Epithelial cell of proximal tubule (primary cell): Measurements from ENCODE around the gene SRBD1. TPM values are rescaled to one million over a fixed set of nuclear protein-coding genes. Genes with fewer than 3 reads are reported as not detected.
A peak's percentile ranks its signal among the peaks of the same experiment; 100 is the strongest.

Experiments
- DNase-seq: peaks from one replicate; pipeline ENCODE4 v3.0.0-alpha.2; 2011; ENCODE audit warnings: low read depth
- H3K4me3 ChIP-seq: 2 replicates; pipeline ENCODE4 v1.5.1; 2011; ENCODE audit warnings: low read depth, mild to moderate bottlenecking, low read length
- total RNA-seq: library from RNA; depleted of rRNA; stranded (reverse); fragments of >200 nt; gene quantifications from 2 replicates; pipeline ENCODE4 v1.2.3, GENCODE V29; 2015
- TF ChIP-seq, protein P1 (sequence below): conservative IDR thresholded peaks from 2 replicates; pipeline ENCODE4 v1.5.1; 2012; ENCODE audit warnings: low read depth, mild to moderate bottlenecking, low read length

SRBD1 gene
- total RNA-seq, 1 donor from 2014 or later, result 8.1 TPM

DNA sequence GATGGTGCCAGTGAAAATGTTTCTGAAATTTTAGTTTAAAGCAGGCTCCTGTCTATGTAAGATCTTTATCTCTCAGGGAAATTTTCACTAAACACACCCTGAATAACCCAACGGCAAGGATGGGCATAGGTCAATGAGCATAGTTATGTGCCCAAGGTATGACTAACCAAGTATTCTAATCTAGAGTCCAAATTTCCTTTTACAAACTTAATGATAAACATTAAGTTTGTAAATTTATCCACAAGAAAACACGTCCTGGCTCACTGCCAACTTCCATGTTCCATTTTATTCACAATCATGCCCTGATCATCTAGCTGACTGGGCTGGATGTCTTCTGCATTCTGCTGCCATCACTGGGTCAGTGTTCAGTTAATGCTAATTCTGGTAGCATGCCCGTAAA, 151.2 kb downstream of the SRBD1 start:
- no peak overlapping the region for H3K4me3 ChIP-seq
- TF ChIP-seq, protein P1, sequence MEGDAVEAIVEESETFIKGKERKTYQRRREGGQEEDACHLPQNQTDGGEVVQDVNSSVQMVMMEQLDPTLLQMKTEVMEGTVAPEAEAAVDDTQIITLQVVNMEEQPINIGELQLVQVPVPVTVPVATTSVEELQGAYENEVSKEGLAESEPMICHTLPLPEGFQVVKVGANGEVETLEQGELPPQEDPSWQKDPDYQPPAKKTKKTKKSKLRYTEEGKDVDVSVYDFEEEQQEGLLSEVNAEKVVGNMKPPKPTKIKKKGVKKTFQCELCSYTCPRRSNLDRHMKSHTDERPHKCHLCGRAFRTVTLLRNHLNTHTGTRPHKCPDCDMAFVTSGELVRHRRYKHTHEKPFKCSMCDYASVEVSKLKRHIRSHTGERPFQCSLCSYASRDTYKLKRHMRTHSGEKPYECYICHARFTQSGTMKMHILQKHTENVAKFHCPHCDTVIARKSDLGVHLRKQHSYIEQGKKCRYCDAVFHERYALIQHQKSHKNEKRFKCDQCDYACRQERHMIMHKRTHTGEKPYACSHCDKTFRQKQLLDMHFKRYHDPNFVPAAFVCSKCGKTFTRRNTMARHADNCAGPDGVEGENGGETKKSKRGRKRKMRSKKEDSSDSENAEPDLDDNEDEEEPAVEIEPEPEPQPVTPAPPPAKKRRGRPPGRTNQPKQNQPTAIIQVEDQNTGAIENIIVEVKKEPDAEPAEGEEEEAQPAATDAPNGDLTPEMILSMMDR, result no peak
- no peak for DNase-seq

DNA sequence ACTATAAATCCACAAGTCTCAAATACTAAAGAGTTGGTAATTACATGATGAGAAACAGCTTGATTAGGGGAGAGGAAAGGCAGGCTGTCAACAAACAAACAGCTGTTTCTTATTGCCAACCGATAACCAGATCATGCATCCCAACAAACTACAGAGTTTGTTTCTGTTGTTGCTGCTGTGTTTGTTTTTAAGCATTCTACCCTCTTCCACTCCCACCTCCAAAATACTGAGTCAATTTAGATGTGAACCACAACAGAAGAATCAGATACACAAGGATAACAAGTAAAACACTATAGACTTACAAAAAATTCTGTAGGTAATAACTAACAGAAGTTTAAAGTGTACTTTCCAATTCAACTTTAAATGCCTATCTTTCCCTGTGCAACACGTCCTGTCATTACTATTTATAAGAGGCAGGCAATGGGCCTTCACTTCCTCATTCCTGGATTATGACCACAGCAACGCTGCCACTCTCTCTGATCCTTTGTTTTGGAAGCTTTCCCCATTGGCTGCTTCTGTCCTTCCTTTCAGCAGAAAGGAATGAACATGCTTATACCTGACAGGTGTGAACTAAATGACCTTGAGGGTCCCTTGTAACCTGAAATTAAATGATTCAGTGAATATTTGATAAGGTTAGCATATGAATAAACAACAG, 152.0 kb downstream of the SRBD1 start:
- TF ChIP-seq, protein P1, result no peak

DNA sequence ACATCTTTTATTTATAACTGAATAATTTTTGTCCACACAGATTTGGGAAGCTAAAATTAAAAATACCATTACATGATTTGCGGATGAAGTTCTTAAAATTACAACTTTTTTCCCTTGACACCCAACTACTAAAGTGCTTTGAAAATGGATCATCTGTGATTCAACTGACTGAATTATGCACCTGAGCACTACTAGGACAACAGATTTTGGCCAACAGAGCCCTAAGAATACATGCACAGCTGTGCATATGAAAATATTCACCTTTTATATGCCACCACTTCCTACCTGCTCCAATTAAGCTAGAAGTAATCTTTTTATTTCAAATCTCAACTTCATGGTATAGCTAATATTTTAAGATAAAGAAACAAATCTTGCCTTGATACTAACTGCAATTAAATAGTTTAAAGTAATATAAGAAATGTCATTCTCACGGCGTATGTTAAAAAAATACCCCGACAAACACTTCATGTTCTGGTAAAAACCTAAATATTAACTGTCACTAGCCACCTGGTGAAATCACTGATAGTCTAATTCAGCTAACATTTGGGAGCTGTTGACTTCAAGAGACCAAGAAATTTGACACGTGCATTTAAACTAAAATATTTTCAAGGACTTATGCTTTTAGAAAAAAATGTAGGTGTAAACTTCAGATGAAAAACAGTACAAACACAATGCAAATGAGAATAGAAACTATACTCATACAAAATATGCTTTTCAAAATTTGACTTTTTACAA, 153.7 kb downstream of the SRBD1 start:
- DNase-seq, result no peak
- no peak overlapping the region for H3K4me3 ChIP-seq
- TF ChIP-seq, protein P1, result no peak

More for the DNA sequence above, 152.0 kb downstream of the SRBD1 start:
- peak; percentile 56 for DNase-seq
- no peak overlapping the region for H3K4me3 ChIP-seq

DNA sequence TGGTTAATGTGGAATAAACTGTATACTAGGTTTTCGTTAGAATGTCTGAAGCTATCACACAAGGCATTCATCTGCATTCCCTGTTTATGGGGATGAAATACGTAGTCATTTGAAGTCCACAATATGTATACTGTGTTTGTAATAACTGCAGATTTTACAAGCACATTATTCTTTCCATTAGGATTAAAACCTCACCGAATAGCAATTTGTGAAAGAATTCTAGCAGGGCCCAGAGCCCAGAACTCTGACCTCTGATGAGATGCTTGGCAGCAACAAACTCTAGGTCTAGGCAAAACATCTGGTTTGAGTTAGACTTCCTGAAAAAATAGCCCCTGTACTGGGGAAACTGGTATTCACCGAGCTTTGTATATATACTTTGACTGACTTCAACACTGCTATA, 158.2 kb downstream of the SRBD1 start:
- DNase-seq, result no peak
- H3K4me3 ChIP-seq, result no peak overlapping the region
- TF ChIP-seq, protein P1, result no peak

DNA sequence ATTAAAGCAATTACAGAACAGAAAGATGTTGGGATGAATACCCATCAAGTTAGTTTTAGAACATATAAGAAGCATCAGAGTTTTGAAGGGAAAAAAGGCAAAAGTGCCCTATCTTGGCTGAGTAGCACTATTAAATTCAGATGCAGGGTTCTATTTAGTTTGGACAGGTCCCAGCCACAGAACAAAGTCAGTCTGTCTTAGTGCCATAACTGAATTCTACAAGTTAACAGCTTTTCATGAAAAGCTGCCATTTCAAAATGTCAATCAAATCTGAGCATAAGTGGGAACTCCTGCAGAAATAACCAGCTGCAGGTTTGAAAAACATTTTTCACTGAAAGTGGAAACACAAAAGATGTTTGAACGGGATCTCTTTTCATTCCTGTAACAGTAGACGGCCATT, 160.4 kb downstream of the SRBD1 start:
- TF ChIP-seq, protein P1, result no peak
- no peak overlapping the region for H3K4me3 ChIP-seq
- DNase-seq, result no peak

DNA sequence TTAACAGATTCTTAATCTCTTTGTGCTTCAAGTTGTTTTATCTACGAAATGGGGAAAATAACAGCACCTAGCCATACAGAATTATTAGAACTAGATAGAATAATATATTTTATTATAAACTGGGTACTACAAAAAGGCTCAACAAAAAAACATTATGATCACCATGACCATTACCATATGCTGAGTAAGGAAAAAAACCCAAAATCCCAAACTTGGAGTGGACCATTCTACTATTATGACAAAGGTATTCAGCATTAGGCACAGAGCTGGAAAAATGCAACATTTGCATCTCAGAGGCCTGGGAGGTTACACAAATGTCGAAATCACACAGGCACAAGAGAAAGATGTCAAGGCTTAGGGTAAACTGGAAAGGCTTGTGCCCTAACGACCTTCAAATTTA, 162.8 kb downstream of the SRBD1 start:
- TF ChIP-seq, protein P1, result no peak
- no peak for DNase-seq

More for the DNA sequence above, 162.8 kb downstream of the SRBD1 start:
- H3K4me3 ChIP-seq, result no peak overlapping the region
